ENCODE results near the gene MYO10.

- TF ChIP-seq ZNF274 (IDR thresholded peaks at IDR 0.05; ENCODE audit: low read depth, low read length) (no peak), SUZ12 (IDR thresholded peaks at IDR 0.05; ENCODE audit: extremely low read depth, insufficient read depth, insufficient read length) (no peak), YY1 (IDR thresholded peaks at IDR 0.05; ENCODE audit: insufficient read depth, insufficient read length) (no peak)
These were observed 212.3 kb downstream of the MYO10 start for GRCh38 chr5:16723821-16724220.
